Head of caudate nucleus (tissue), 42 donors: ENCODE measurements around the gene FNDC11.
"Not testable (repeated sequence)": the region's sequence is repeated elsewhere in the genome, so short reads cannot be mapped to it uniquely, and the experiment has no call there.

ENCODE experiments used
- DNase-seq, 42 donors: peaks; one replicate each; pipeline versions ENCODE4 v3.0.0 to v3.0.0-alpha.2; 2020 to 2021; ENCODE audit warnings: mixed read lengths in 7 of 42
- intact Hi-C: fragments of 100-400 bp; cut with DNase I; formaldehyde crosslinking; loops from one replicate; pipeline ENCODE4 v1.15.0; 2022

Gene FNDC11

GRCh38 chr20:63571087-63571478 is 17.1 kb downstream of the FNDC11 start:
- DNase-seq, intact Hi-C loops: not testable (repeated sequence)

- intact Hi-C loops: no loop called here
- DNase-seq: no peak
Observed at GRCh38 chr20:63572071-63572787, 18.3 kb downstream of the FNDC11 start.

GRCh38 chr20:63572788-63573646 is 19.1 kb downstream of the FNDC11 start:
- intact Hi-C loops: no loop called here
- DNase-seq: no peak

- intact Hi-C loops: no loop called here
- no peak for DNase-seq
Observed at GRCh38 chr20:63573647-63574131, 19.7 kb downstream of the FNDC11 start.

GRCh38 chr20:63574156-63574828 is 20.3 kb downstream of the FNDC11 start, which contains the start of gene HELZ2:
HELZ2 (minus strand) TSS chr20:63574239; CDS start chr20:63572385, 1,854 bp downstream.
- DNase-seq: peak in 34 of 42 donors; percentile 10 to 80 (median 34)
- intact Hi-C loops: no loop called here

GRCh38 chr20:63574829-63575743 is 21.1 kb downstream of the FNDC11 start:
- intact Hi-C loops: no loop called here
- no peak for DNase-seq

GRCh38 chr20:63576311-63576710 is 22.4 kb downstream of the FNDC11 start:
- DNase-seq: no peak
- intact Hi-C loops: no loop called here

- intact Hi-C loops: no loop called here
- DNase-seq: peak in 38 of 42 donors; percentile 16 to 83 (median 47)
Observed at GRCh38 chr20:63577317-63577894, 23.4 kb downstream of the FNDC11 start.

- intact Hi-C loops: no loop called here
Observed at GRCh38 chr20:63578224-63579016, 24.5 kb downstream of the FNDC11 start.

GRCh38 chr20:63579017-63579694 is 25.2 kb downstream of the FNDC11 start:
- no peak for DNase-seq
- intact Hi-C loops: no loop called here

More at GRCh38 chr20:63578224-63579016, 24.5 kb downstream of the FNDC11 start:
- peak in 1 of 42 donors; percentile 56 for DNase-seq

- peak; percentile 42 to 92 (median 73) for DNase-seq
- intact Hi-C loops: no loop called here
Observed at GRCh38 chr20:63580796-63581461, 27.0 kb downstream of the FNDC11 start.

- DNase-seq: no peak
- intact Hi-C loops: no loop called here
Observed at GRCh38 chr20:63582382-63583063, 28.6 kb downstream of the FNDC11 start.

GRCh38 chr20:63585616-63586565 is 31.9 kb downstream of the FNDC11 start:
- DNase-seq: no peak

GRCh38 chr20:63586797-63587196 is 32.8 kb downstream of the FNDC11 start:
- no peak for DNase-seq
- intact Hi-C loops: no loop called here

More at GRCh38 chr20:63585616-63586565, 31.9 kb downstream of the FNDC11 start:
- intact Hi-C loops: no loop called here
